HG03558 (cell line): Measurements from ENCODE around the gene SMURF1.
"Not testable (repeated sequence)": the region's sequence is repeated elsewhere in the genome, so short reads cannot be mapped to it uniquely, and the experiment has no call there.

Experiments used
- ATAC-seq: cut with Tn5 transposase; IDR thresholded peaks from one replicate; pipeline ENCODE4 v1.9.1; 2021; ENCODE audit warnings: moderate number of reproducible peaks; ENCODE audit not compliant: unreplicated experiment; ENCODE audit errors: extremely low read depth

SMURF1 gene

GRCh38 chr7:99073839-99074446, 70.0 kb downstream of the SMURF1 start:
- ATAC-seq = no peak

DNA sequence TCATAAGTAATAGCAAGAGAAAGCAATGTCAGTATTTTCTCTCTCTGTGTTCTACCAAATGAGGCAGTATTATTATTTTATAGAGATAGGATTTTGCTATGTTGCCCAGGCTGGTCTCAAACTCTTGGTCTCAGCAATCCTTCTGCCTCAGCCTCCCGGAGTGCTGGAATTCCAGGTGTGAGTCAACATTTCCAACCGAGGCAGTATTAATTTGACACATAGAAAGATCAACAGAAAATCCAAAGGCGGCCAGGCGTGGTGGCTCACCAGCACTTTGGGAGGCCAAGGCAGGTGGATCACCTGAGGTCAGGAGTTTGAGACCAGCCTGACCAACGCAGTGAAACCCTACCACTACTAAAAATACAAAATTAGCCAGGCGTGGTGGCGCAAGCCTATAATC, 71.8 kb downstream of the SMURF1 start:
- no peak for ATAC-seq

DNA sequence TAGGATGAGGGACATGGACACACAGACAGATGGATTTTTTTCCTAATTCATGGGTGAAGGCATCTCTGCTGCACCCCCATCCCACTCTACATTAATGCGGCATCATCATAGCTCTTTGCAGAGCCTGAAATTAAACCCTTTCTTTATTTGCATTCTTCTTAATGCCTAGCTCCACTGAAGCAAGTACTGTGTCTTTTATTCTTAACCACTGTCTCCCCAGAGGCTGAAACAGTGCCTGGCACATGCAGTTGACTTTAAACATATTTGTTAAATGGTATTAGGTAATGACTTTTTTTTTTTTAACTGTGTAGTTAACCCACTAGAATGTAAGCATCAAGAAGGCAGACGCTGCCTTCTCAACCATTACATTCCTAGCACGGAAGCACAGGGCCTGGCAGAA, 73.5 kb downstream of the SMURF1 start:
- no peak for ATAC-seq

GRCh38 chr7:99061001-99061776, 82.7 kb downstream of the SMURF1 start:
- no peak for ATAC-seq

DNA sequence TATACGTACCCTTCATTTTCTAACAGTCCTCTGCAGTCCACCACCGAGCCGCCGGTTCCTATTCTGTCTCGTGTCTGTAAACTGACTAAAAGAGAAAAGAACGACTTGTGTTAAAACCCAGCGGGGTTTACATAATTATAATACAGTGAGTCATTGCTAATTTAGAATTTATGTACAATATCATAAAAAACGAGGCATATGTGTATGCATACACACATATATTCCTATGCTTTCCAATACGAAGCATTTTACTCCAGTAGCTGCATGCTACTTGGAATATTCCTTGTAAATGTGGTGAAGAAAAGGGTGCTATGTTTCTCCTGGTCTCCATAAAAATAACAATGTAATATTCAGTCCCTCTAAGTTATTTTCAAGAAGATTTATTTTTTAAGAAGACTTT, 89.1 kb downstream of the SMURF1 start:
- no peak for ATAC-seq

GRCh38 chr7:99050971-99051370, 92.9 kb downstream of the SMURF1 start:
- ATAC-seq = no peak

- ATAC-seq = no peak
Observed at GRCh38 chr7:99047526-99048077, 96.3 kb downstream of the SMURF1 start.

DNA sequence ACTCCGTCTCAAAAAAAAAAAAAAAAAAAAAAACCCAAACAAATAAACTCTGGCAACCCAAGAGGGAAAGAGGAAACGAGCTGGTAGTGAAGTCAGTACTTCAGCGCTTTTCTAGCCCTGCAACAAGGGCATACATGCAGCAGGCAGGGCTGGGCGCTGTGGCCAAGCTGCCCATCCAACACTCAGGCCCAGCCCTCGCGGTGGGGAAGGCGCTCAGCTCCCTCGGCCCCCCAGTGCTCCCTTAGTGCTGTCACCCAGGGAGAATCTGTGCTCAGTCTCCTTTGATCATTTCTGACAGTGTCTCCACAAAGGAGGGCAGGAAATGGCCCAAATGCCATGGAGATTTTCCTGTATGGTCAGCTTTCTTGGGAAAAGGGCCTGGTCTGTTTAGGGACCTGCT, 97.2 kb downstream of the SMURF1 start:
- no peak for ATAC-seq

- ATAC-seq = not testable (repeated sequence)
Observed at GRCh38 chr7:99046262-99046661, 97.6 kb downstream of the SMURF1 start.

DNA sequence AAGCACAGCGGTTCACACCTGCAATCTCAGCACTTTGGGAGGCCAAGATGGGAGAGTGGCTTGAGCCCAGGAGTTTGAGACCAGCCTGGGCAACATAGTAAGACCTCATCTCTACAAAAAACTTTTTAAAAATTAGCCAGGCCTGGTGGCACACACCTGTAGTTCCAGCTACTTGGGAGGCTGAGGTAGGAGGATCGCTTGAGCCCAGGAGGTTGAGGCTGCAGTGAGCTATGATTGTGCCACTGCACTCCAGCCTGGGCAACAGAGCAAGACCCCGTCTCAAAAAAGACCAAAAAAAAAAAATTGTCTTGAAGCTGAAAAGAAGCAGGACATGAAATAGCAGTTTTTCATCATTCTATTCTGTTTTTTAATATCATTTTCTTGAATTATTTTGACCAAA, 99.0 kb downstream of the SMURF1 start:
- not testable (repeated sequence) for ATAC-seq

DNA sequence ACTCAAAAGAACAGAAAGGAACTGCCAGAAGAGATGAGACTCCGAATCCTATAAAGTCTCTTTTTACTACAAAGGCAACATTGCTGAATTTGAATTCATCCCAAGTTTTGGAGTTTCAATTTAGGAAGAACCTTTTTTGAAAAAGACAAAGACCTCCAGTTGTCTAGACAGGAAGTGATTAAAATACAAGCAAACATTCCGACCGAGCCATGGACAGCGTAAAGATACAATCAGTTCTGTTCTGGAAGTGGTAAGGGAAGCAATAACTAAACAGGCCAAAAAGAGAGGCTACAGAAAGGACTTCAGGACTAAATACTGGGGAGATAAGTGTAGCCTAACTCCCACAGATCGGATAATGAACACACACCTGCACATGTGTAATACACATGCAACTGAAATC, 101.0 kb downstream of the SMURF1 start:
- ATAC-seq = no peak

- no peak for ATAC-seq
Observed at GRCh38 chr7:99041526-99041925, 102.4 kb downstream of the SMURF1 start.

DNA sequence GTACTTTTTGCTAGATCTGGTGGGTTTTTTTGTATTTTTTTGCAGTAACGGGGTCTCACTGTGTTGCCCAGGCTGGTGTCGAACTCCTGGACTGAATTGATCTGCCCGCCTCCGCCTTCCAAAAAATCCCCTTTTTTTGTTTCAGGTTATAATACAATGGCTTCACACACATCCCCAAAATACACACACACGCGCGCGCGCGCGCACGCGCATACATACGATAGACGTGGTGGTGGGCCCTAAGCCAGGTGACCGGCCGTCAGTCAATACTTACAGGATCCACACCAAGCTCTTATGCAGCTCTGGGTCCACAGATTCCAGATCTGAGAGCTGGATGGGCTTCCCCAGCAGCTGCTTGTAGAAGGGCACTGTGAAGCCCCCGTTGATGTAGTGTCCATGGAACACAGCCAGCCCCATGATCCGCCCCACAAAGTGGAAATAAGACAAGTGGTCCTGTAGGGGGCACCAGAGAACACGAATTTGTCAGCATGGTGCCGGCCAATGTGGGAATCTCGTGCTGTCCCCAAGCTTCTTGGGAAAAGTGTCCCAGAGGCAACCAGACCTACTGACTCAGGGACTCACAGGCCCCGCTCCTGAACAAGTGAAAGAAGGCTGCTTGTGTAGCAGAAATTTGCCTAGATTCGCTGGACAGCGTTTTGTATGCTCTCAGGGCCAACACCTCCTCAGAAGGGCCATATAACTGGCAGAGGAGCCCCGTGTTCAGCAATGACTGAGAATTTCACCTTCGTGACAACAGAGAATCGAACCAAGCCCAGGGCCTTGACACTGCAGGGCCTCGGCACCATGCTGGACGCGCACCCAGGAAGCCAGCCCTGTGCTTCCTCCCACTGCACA, 103.6 kb downstream of the SMURF1 start:
- no peak for ATAC-seq

DNA sequence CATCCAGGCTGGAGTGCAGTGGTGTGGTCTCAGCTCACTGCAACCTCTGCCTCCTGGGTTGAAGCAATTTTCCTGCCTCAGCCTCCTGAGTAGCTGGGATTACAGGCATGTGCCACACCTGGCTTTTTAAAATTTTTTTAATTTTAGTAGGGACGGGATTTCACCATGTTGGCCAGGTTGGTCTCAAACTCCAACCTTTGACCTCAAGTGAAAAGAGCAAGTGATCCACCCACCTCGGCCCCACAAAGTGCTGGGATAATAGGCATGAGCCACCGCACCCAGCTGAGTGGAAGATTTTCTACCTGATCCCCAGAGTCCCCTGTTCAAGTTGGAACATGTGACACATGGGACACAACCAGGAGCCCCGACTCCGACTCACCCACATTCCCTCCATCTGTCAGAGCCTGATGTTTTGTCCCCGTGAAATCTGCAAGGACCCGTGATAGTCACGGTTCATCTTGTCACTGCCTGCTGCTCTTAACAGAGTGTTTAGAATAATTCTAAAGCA, 104.5 kb downstream of the SMURF1 start:
- no peak for ATAC-seq

DNA sequence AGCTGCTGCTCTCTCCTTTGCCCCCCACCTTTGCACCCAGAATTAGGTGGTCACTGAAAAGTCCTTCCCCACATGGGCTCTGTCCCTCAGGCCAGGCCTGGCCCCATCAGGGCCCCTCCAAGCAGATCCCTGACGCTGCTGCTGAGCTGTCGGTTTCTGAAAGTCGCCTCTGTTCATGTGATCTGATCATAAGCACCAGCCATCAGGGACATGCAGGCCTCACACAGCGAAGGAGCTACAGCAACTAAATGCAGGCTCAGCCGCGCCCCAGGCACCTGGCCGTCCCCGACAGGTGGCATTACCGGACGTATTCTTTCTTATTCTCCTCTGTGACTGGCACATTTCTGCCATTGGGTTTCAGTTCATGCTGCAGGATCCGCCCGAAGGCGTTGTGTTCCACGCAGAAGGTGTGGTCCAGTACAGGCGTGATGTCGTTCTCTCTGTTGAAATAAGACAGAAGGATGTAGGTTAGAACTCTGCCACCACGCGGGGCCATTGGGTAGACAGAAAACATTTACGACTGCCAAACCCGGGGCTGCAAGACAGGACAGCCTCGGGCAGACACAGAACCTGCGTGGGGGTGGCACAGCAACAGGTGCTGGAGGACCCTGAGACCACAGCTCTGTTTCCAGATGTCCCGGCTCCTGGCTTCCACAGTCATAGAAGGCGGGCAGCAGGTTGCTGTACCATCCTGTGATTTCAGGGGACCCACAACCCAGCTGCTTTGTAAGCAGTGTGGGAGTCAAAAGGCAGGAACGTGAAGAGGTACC, 105.6 kb downstream of the SMURF1 start:
- no peak for ATAC-seq

DNA sequence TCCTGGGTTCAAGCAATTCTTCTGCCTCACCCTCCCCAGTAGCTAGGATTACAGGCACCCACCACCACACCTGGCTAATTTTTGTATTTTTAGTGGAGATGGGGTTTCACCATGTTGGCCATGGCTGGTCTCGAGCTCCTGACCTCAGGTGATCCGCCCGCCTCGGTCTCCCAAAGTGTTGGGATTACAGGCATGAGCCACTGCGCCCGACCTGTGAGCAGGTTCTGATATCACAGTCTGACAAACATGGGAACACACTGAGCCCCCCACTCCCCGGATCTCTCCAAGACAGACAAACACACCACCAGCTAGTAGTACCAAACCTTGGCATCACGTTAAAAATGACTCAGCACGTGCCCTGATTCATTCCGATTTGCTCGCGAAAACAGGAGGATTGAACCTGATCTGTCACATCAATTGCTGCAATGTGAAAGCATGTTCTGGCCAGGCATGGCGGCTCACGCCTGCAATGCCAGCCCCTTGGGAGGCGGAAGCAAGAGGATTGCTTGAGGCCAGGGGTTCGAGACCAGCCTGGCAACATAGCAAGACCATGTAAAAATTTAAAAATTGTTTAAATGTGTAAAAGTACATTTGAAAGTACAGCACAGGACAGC, 106.5 kb downstream of the SMURF1 start:
- no peak for ATAC-seq

DNA sequence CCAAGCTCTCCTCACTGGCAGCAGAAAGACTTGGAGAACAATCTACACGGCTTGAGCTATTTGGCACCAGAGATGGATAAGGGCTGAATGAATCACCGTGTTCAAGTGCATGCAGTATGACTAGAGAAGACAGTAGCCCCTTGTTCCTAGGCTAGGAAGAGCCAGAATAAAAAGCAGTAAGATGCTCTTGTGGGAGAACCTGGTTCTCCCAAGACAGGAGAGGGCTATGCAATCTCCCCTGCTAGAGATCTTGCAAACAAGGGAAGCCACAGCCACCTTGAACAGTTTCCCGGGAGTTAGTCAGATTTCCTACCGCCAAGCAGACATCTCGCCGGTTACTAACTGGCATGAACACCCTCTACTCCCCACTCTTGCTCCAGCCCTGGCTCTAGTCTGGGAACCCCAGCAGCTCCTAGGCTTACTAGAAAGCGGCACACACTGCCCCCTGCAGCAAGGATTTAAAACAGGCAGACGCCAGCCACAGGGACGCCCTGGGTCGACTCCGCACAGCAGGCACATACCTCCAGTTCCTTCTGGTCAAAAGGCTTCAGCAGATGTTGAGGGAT, 107.3 kb downstream of the SMURF1 start:
- no peak for ATAC-seq

GRCh38 chr7:99035723-99036545, 108.0 kb downstream of the SMURF1 start:
- ATAC-seq = no peak
